OCI-LY7 (cell line): ENCODE data around the gene VAV1.

ENCODE experiments used
- CTCF ChIP-seq: fragments of 200-600 bp; sonication (generic); conservative IDR thresholded peaks from 2 replicates; pipeline ENCODE4 v1.5.1; 2014; ENCODE audit warnings: mild to moderate bottlenecking, antibody characterized with exemption, low read length, moderate library complexity, mixed read lengths
- EZH2phosphoT487 ChIP-seq: fragments of 200-600 bp; sonication (generic); IDR thresholded peaks from 2 replicates; pipeline ENCODE4 v1.6.1; 2018; ENCODE audit warnings: low read depth, borderline replicate concordance, mild to moderate bottlenecking, mixed run types, antibody characterized with exemption, low read length, moderate library complexity, mixed read lengths

- TF ChIP-seq CTCF (no peak), EZH2phosphoT487 (no peak)
These were observed 2.6 kb downstream of the VAV1 start for GRCh38 chr19:6774821-6775707.
